22Rv1 (cell line): ENCODE data around the gene NME3.
A peak's percentile ranks its signal among the peaks of the same experiment; 100 is the strongest.

ENCODE experiments used
- H3K27ac ChIP-seq: fragments of 450-650 bp; 2 replicates; pipeline ENCODE4 v1.5.1; 2017
- ZFX ChIP-seq: fragments of 450-650 bp; IDR thresholded peaks from 2 replicates; pipeline ENCODE4 v1.6.1; 2017; ENCODE audit warnings: antibody characterized with exemption, borderline replicate concordance
- TF ChIP-seq, protein P1 (sequence below): fragments of 450-650 bp; IDR thresholded peaks from 2 replicates; pipeline ENCODE4 v1.5.1; 2017; ENCODE audit warnings: mild to moderate bottlenecking

The NME3 gene

DNA sequence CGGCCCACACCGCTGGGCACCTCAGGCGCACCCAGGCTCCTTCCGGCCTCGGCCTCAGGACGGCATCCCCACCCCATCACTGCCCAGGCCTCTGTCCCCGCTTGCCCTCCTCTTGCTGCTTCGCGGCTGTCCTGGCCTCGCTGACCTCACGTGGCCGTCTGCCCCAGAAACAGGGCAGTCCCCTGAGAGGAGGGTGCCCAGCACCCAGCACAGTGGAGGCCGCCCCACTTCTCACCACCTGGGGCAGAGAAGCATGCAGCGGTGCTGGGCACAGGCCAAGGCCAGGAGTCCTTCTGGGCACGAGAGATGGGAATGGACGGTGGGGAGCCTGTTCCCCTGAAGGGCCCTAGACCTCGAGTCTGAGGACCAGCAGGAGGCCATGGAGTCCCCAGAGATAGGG, 46.4 kb upstream of the NME3 start:
- TF ChIP-seq, protein P1, sequence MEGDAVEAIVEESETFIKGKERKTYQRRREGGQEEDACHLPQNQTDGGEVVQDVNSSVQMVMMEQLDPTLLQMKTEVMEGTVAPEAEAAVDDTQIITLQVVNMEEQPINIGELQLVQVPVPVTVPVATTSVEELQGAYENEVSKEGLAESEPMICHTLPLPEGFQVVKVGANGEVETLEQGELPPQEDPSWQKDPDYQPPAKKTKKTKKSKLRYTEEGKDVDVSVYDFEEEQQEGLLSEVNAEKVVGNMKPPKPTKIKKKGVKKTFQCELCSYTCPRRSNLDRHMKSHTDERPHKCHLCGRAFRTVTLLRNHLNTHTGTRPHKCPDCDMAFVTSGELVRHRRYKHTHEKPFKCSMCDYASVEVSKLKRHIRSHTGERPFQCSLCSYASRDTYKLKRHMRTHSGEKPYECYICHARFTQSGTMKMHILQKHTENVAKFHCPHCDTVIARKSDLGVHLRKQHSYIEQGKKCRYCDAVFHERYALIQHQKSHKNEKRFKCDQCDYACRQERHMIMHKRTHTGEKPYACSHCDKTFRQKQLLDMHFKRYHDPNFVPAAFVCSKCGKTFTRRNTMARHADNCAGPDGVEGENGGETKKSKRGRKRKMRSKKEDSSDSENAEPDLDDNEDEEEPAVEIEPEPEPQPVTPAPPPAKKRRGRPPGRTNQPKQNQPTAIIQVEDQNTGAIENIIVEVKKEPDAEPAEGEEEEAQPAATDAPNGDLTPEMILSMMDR = no peak
- no peak for TF ChIP-seq ZFX
- H3K27ac ChIP-seq = no peak overlapping the region

DNA sequence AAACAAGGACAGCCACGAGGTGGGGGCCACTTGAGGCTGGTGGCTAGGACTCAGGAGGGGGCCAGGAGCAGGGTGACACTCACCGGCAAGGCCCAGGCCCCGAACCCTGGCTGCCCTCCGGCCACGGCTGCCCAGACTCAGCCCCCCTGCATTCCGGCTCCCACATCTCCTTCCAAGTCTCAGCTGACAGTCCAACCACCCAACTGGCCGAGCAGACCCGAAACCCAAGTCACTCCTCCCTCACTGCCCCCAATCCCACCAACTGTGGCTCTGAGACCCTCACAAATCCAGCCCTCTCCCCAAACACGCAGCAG, 45.9 kb upstream of the NME3 start:
- no peak overlapping the region for H3K27ac ChIP-seq
- TF ChIP-seq, protein P1 = no peak
- TF ChIP-seq ZFX = no peak

GRCh38 chr16:1816396-1817275, 45.3 kb upstream of the NME3 start:
- no peak for TF ChIP-seq ZFX
- TF ChIP-seq, protein P1 = no peak
- H3K27ac ChIP-seq = no peak overlapping the region

DNA sequence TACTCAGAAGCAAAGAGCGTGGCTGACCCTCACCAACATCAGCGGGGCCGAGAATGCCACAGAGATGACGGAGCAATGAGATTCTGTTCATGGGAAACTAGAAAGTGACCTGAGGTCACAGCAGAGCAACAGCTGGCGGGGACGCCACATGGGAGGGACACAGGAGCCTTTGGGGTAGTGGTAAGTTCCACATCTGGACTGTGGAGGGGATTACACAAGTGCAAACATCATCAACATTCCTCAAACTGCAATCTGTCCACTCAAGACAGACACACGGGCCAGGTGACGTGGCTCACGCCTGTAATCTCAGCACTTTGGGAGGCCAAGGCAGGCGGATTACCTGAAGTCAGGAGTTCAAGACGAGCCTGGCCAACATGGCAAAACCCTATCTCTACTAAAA, 44.1 kb upstream of the NME3 start:
- no peak overlapping the region for H3K27ac ChIP-seq
- TF ChIP-seq, protein P1 = no peak
- TF ChIP-seq ZFX = no peak

GRCh38 chr16:1812732-1813163, 41.4 kb upstream of the NME3 start:
- H3K27ac ChIP-seq = no peak overlapping the region
- no peak for TF ChIP-seq ZFX
- TF ChIP-seq, protein P1 = peak; percentile 53

DNA sequence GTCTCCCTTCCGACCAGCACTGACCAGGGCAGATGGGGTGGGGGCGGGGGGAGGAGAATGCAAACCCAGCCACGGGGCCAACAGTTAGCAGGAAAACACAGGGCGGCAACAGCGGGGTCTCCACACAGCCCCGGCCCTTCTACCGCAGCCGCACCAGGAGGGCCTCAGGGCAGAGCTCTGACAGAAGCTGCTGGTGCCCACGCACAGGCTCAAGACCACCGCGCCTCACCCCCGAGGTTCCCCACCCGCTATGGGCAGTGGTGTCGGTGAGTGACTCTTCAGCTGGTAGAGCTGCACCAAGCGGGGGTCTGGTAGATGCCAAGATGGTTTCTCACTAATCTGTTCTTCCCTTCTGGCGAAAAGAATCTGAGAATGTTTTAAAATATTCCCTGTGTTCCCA, 39.2 kb upstream of the NME3 start:
- TF ChIP-seq ZFX = no peak
- TF ChIP-seq, protein P1 = no peak
- no peak overlapping the region for H3K27ac ChIP-seq

- H3K27ac ChIP-seq = no peak overlapping the region
- TF ChIP-seq ZFX = no peak
These were observed 38.8 kb upstream of the NME3 start for GRCh38 chr16:1810106-1810505.
